HepG2 (cell line): ENCODE results near the gene TASP1. TPM values are rescaled to one million over a fixed set of nuclear protein-coding genes. Genes with fewer than 3 reads are reported as not detected.
A peak's percentile ranks its signal among the peaks of the same experiment; 100 is the strongest.

Experiments used
- ATAC-seq: fragments of 200-7000 bp; cut with Tn5 transposase; 3 replicates; pipeline ENCODE4 v1.9.1; 2020; ENCODE audit warnings: mild to moderate bottlenecking, moderate library complexity
- BruUV-seq: library from RNA; stranded (reverse); fragments of 400-500 nt; replicated peaks from 2 replicates; lab custom pipeline; 2021; lab: Mats Ljungman, UMichigan
- CTCF ChIA-PET: fragments of 300-600 bp; formaldehyde crosslinking; extraction: SDS; loops from one replicate; lab custom pipeline; 2021; ENCODE audit warnings: low total read pairs, inconsistent platforms, low intra/inter-chr PET ratio; lab: Yijun Ruan, JAX
- POLR2A ChIA-PET: fragments of 350-600 bp; sonication (Branson Sonifier 250); formaldehyde crosslinking; loops from one replicate; lab custom pipeline; 2020; ENCODE audit warnings: antibody characterized with exemption, inconsistent platforms; lab: Yijun Ruan, JAX
- DNase-seq: peaks from one replicate; pipeline ENCODE4 v3.0.0-alpha.2; 2015; ENCODE audit warnings: low spot score
- FAIRE-seq: peaks from 3 replicates; lab custom pipeline; 2011; peaks lifted over from hg19 to GRCh38; lab: Jason Lieb, UNC
- H2AFZ ChIP-seq: one replicate; pipeline ENCODE4 v1.6.1; 2011; ENCODE audit warnings: low read length, inconsistent platforms
- H3K27ac ChIP-seq: fragments of 300-600 bp; 3 replicates; pipeline ENCODE4 v1.8.0; 2011; ENCODE audit warnings: mixed run types, mild to moderate bottlenecking, mixed read lengths, low read length, inconsistent platforms; ENCODE audit not compliant: insufficient read depth; ENCODE audit errors: extremely low read length
- H3K27me3 ChIP-seq, 2 experiments: fragments of 200-600 bp in 1 of 2; 2 replicates in 1 of 2; 3 replicates in 1 of 2; pipeline versions ENCODE4 v1.6.0 to v1.8.0; 2011; ENCODE audit warnings: low read length in 2 of 2, mild to moderate bottlenecking in 2 of 2, moderate library complexity in 2 of 2, inconsistent platforms in 1 of 2; ENCODE audit not compliant: insufficient read depth in 2 of 2, control insufficient read depth in 1 of 2
- H3K36me3 ChIP-seq, 2 experiments: fragments of 200-600 bp in 1 of 2; replicated peaks in 1 of 2; 2 replicates in 1 of 2; 3 replicates in 1 of 2; pipeline versions ENCODE4 v1.5.1 to v1.8.0; 2011; ENCODE audit warnings: low read length in 2 of 2, inconsistent platforms in 1 of 2; ENCODE audit not compliant: insufficient read depth in 2 of 2, control insufficient read depth in 1 of 2
- H3K4me1 ChIP-seq: 2 replicates; pipeline ENCODE4 v1.5.1; 2012; ENCODE audit warnings: low read length, inconsistent platforms; ENCODE audit not compliant: insufficient read depth
- H3K4me2 ChIP-seq: 2 replicates; pipeline ENCODE4 v1.6.0; 2011; ENCODE audit warnings: low read depth, low read length, inconsistent platforms
- H3K4me3 ChIP-seq, 3 experiments: fragments of 200-600 bp in 1 of 3; sonication (generic), shearing (Covaris generic) in 1 of 3; replicated peaks in 1 of 3; 2 replicates each; pipeline ENCODE4 v1.5.1; 2011 to 2016; ENCODE audit warnings: low read length in 3 of 3, inconsistent platforms in 2 of 3, low read depth in 2 of 3, mild to moderate bottlenecking in 2 of 3, control low read depth in 1 of 3, mixed read lengths in 1 of 3; ENCODE audit not compliant: insufficient read depth in 1 of 3
- H3K79me2 ChIP-seq: one replicate; pipeline ENCODE4 v1.6.1; 2011; ENCODE audit warnings: low read length, inconsistent platforms; ENCODE audit not compliant: insufficient read depth
- H3K9ac ChIP-seq: 2 replicates; pipeline ENCODE4 v1.6.0; 2011; ENCODE audit warnings: mild to moderate bottlenecking, low read depth, low read length, inconsistent platforms; ENCODE audit not compliant: insufficient read depth
- H3K9me3 ChIP-seq: 2 replicates; pipeline ENCODE4 v1.5.1; 2012; ENCODE audit warnings: mild to moderate bottlenecking, low read length
- H4K20me1 ChIP-seq: 2 replicates; pipeline ENCODE4 v1.6.0; 2011; ENCODE audit warnings: inconsistent platforms, mild to moderate bottlenecking, low read length, moderate library complexity; ENCODE audit not compliant: insufficient read depth
- ADNP ChIP-seq: sonication (generic); formaldehyde crosslinking; IDR thresholded peaks from 2 replicates; pipeline ENCODE4 v1.4.0; 2020; ENCODE audit warnings: missing genetic modification reagents
- CENPX ChIP-seq: sonication (generic); formaldehyde crosslinking; IDR thresholded peaks from 2 replicates; pipeline ENCODE4 v1.9.0; 2021; ENCODE audit warnings: mild to moderate bottlenecking, missing genetic modification reagents, moderate library complexity
- HMGA1 ChIP-seq: sonication (generic); formaldehyde crosslinking; conservative IDR thresholded peaks from 2 replicates; pipeline ENCODE4 v1.4.0; 2020; ENCODE audit warnings: missing genetic modification reagents
- LCORL ChIP-seq, 2 experiments: fragments of 450-650 bp in 1 of 2; sonication (generic) in 1 of 2; formaldehyde crosslinking in 1 of 2; IDR thresholded peaks; 2 replicates each; pipeline versions ENCODE4 v1.5.0 to v1.6.1; 2017 to 2020; ENCODE audit warnings: antibody characterized with exemption in 1 of 2, missing genetic modification reagents in 1 of 2
- TBL1XR1 ChIP-seq: fragments of 150-350 bp; IDR thresholded peaks from 2 replicates; pipeline ENCODE4 v1.6.1; 2014; ENCODE audit warnings: borderline replicate concordance, low read length; ENCODE audit not compliant: partially characterized antibody
- WIZ ChIP-seq: sonication (generic); formaldehyde crosslinking; IDR thresholded peaks from 2 replicates; pipeline ENCODE4 v1.5.1; 2020; ENCODE audit warnings: mild to moderate bottlenecking, missing genetic modification reagents
- ZNF124 ChIP-seq: sonication (generic); formaldehyde crosslinking; IDR thresholded peaks from 2 replicates; pipeline ENCODE4 v1.4.0; 2020; ENCODE audit warnings: missing genetic modification reagents
- ZNF33B ChIP-seq: sonication (generic); formaldehyde crosslinking; IDR thresholded peaks from 2 replicates; pipeline ENCODE4 v1.5.1; 2020; ENCODE audit warnings: mild to moderate bottlenecking, missing genetic modification reagents
- WGBS: methylation state at CpG from one replicate; pipeline ENCODE4 v1.1.6; 2017; ENCODE audit warnings: low lambda C conversion rate; 5-methylcytosine and 5-hydroxymethylcytosine counted together
- in situ Hi-C: cut with HindIII; loops from 2 replicates; pipeline ENCODE4 v1.10.0; 2017; ENCODE audit warnings: low pct_unique_long_range_greater_than_20kb; ENCODE audit not compliant: extremely low pct_ligation_motif_present
- intact Hi-C: fragments of 100-400 bp; cut with micrococcal nuclease; formaldehyde crosslinking; loops from one replicate; pipeline ENCODE4 v1.10.0; 2022; ENCODE audit not compliant: unreplicated experiment
- polyA plus RNA-seq, 8 experiments: library from polyadenylated mRNA; depleted of rRNA in 3 of 8; stranded (reverse) in 7 of 8; unstranded in 1 of 8; fragments of >200 nt; fragmentation: Illumina TruSeq in 4 of 8; extraction: Trizol in 4 of 8; gene quantifications; 2 replicates each; pipeline versions ENCODE4 v1.2.1 to v1.2.3, GENCODE V29; 2011 to 2016; ENCODE audit warnings: low read depth in 4 of 8, missing spikeins in 1 of 8, mixed read lengths in 1 of 8; ENCODE audit not compliant: insufficient read depth in 1 of 8
- total RNA-seq, 5 experiments: library from RNA; depleted of rRNA; stranded (reverse); fragments of >200 nt; fragmentation: Illumina TruSeq; extraction: Trizol; gene quantifications; 2 replicates each; pipeline ENCODE4 v1.2.3, GENCODE V29; 2016; ENCODE audit warnings: low read depth in 1 of 5

The TASP1 gene
- total and polyA plus RNA-seq, 2 of the 13 experiments (the other 11 are each of a cell fraction or from before 2014, with no cell fraction given), result 10.0 to 25.2 TPM

GRCh38 chr20:13402171-13402760 lies 236.5 kb downstream of the TASP1 start:
- no TSS peak for BruUV-seq
- Histone ChIP-seq H3K9me3 (no peaks in the 10 kb centered on the region), H3K79me2 (no peaks in the 10 kb centered on the region), H4K20me1 (no peaks in the 10 kb centered on the region), H3K9ac (no peak overlapping the region), H3K4me2 (no peak overlapping the region), H3K4me3 (no peak overlapping the region), H3K27me3 (no peaks in the 10 kb centered on the region), H3K4me1 (0 out of 2 replicates have a peak, but pooled peaks cover 4% of the 10 kb centered on the region), H3K36me3 (no peaks in the 10 kb centered on the region), H2AFZ (no peak overlapping the region), H3K27ac (no peak overlapping the region)
- TF ChIP-seq TBL1XR1 (no peak), LCORL (IDR thresholded peaks at IDR 0.05) (0 out of 2 replicates have a peak, but pooled peaks have one; percentile 19), LCORL (CRISPR knock-in tag; IDR thresholded peaks at IDR 0.05) (no peak)
- in situ Hi-C loops, result no loop called here
- ChIA-PET POLR2A (no interaction called here), CTCF (no interaction called here)
- intact Hi-C loops, result no loop called here
- 97% methylated on average over 5 of the region's 5 CpGs for whole genome bisulfite sequencing
- FAIRE-seq (no peak), DNase-seq (no peak), ATAC-seq (no peak)

GRCh38 chr20:13401596-13401995 lies 237.1 kb downstream of the TASP1 start:
- no peaks in the 10 kb centered on the region for H3K9me3 ChIP-seq
- in situ Hi-C loops (no loop called here), intact Hi-C loops (no loop called here)
- CTCF ChIA-PET, result no interaction called here
- no peaks in the 10 kb centered on the region for H3K36me3 ChIP-seq
- H3K4me2 ChIP-seq, result no peak overlapping the region
- POLR2A ChIA-PET, result no interaction called here
- H3K27me3 ChIP-seq, result no peaks in the 10 kb centered on the region
- TF ChIP-seq HMGA1 (no peak), WIZ (CRISPR knock-in tag) (no peak), CENPX (CRISPR knock-in tag) (no peak), ADNP (CRISPR knock-in tag) (no peak), ZNF124 (CRISPR knock-in tag) (no peak), ZNF33B (CRISPR knock-in tag) (no peak)
- H3K9ac ChIP-seq, result no peak overlapping the region
- ATAC-seq, result no peak
- no peak overlapping the region for H2AFZ ChIP-seq
- FAIRE-seq, result no peak
- H3K27ac ChIP-seq, result no peak overlapping the region
- 0 out of 2 replicates have a peak, but pooled peaks cover 4% of the 10 kb centered on the region for H3K4me1 ChIP-seq
- DNase-seq, result no peak
- no peaks in the 10 kb centered on the region for H4K20me1 ChIP-seq
- no TSS peak for BruUV-seq
- 98% methylated on average over 1 of the region's 1 CpG for WGBS
- no peak overlapping the region for H3K4me3 ChIP-seq
- no peaks in the 10 kb centered on the region for H3K79me2 ChIP-seq
